Activated naive CD4-positive, alpha-beta T cell treated with anti-CD3 and anti-CD28 coated beads, Interleukin-2, amount 50 U/mL, for 72 hours (primary cell): Measurements from ENCODE around the gene CXCR6. TPM values are rescaled to one million over a fixed set of nuclear protein-coding genes. Genes with fewer than 3 reads are reported as not detected.

Experiments used
- total RNA-seq, 2 donors: library from RNA; stranded (reverse); gene quantifications; one replicate each; pipeline ENCODE4 v1.2.3, GENCODE V29; 2022

The CXCR6 gene
- total RNA-seq, 2 donors from 2014 or later: 1.0 to 1.8 TPM

Other genes starting within 250 kb of the CXCR6 start
- gene SLC6A20, start 146.9 kb upstream of the CXCR6 start, total RNA-seq: not detected
- gene LZTFL1, start 101.3 kb upstream of the CXCR6 start, total RNA-seq: 1 to 10 TPM; 2.3 to 4.0 TPM
- gene CCR9, start 56.9 kb upstream of the CXCR6 start, total RNA-seq: not detected
- 10 to 100 TPM in 1 of 2 donors, 1 to 10 TPM in 1; 4.4 to 18.1 TPM for gene FYCO1, start 52.4 kb downstream of the CXCR6 start, total RNA-seq
- gene XCR1, start 84.0 kb downstream of the CXCR6 start, total RNA-seq: not detected